Measurements from ENCODE around the gene C14orf132.

GRCh38 chr14:96091149-96091693, 52.1 kb downstream of the C14orf132 start:
- TF ChIP-seq POLR2A (IDR thresholded peaks at IDR 0.05): no peak
- TF ChIP-seq CTCF (IDR thresholded peaks at IDR 0.05): no peak
- no peak for TF ChIP-seq EP300 (IDR thresholded peaks at IDR 0.05)
